LoVo (cell line): ENCODE results near the gene TLR5.

Source experiments
- DNase-seq: peaks from one replicate; pipeline ENCODE4 v3.0.0-alpha.2; 2016; ENCODE audit warnings: low spot score

Gene TLR5

DNA sequence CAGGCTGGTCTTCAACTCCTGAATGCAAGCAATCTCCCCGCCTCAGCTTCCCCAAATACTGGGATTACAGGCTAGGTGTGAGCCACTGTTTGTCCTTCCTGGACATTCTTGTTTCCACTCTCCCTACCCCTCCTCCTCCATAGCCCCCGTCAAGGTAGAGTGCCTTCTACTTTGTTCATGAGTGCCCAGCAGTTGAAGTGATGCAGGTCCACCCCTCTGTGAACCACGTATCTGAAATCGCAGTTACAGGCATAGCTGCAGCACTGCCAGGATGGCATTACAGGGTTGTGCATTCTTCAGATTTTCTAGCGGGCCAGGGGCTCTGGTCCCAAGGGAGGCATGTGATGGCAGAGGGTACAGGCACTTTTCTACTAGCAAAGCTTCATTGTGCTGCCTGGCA is 7.4 kb upstream of the TLR5 start:
- DNase-seq, result no peak

DNA sequence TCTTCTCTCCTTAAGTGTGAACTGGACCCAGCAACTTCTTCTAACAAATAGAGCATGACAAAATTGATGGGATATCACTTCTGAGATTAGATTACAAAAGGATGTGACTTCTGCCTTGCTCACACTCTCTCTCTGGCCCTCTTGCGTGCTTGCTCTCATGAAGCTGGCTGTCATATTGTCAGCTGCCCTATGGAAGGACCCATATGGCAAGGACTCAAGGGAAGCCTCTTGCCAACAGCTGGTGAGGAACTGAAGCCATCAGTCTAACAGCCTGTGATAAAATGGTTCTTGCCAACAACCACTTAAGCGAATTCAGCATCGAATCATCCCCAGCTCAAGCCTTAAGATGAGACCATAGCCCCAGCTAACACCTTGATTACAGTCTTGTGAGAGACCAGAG is 4.8 kb upstream of the TLR5 start:
- no peak for DNase-seq

DNA sequence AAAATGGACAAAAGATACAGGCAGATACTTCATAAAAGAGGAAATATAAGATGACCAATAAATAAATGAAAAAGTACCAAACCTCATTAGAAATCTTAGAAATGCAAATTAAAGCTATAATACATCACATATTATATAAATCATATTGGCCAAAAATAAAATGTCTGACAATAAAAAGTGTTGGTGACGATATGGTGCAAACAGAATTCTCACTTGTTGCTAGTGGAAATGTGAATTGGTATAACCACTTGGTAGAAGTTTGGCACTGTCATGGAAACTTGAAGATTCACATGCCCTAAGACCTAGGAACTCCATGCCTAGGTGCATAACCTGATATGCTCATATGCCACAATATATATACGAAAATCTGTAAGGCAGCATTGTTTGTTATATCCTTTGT is 4.4 kb upstream of the TLR5 start:
- no peak for DNase-seq

DNA sequence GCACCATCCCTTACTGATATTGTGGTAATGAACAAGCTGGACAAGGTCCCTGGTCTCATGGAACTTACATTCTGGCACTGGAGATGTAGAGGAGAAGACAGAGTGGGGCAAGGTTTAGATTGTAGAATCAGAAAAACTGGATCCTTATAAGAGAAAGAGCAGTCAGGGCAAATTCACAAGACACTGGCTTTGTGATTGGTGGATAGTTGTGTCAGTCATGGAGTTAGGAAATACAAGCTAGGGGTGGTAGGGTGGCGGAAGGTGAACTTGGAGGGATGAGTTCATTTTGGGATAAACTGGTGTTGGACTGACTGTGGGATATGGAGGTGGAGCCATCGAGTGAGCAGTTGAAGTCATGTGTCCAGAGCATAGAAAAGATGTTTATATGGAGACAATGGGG is 3.7 kb upstream of the TLR5 start:
- no peak for DNase-seq

GRCh38 chr1:223144914-223145313 is 1.9 kb upstream of the TLR5 start:
- no peak for DNase-seq

DNA sequence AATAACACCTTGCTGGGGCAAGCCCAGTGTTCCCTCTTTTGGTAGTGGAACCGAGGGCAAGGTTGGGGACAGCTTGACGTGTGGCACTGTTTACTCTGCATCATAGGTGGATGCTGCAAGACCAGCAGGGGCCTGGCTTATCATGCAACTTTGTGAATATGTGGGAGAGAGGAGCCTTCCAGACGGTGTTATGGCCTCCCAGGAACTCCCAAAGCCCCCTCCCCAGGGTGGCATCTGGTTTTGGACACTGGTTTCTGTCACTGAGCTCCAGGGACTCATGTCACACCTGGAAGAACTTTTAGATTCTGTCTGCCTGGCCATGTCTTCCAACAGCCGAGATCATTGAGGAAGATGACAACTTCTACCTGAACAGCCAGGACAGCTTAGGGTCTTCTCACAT is 1.4 kb upstream of the TLR5 start:
- no peak for DNase-seq

DNA sequence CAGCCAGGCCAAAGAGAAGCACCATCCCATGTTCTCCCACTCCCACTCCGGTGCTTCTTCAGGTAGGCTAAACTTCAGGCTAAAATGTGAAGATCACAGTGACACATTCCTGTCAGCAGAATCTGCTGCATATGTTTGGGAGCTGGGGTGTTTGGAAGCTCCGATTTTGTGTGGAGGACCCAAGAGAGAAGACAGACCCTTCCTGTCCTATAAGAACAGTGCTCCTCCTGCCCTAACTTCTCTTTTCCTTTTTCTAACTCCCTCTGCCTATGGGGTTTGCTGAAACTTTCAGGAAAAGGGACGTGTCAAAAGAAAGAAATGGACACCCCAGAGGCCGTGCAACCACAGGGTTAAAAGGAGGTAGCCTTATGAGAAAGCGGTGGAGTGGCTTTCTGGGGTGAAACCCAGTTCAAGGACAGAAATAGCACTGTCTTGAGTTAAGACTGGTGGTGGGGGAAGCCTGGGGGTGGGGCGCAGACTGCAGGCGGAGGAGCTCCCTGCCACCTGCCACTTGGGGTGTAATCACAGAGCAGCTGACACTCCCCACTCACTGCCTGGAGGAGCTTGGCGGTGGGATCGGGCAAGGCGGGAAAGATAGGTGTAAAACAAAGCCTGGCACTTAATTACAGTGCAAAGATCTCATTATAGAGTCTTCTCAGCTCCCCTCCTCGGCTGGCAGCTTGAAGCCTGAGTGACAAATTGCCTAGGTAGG is 645 bp upstream of the TLR5 start:
- DNase-seq, result no peak

GRCh38 chr1:223142269-223142668 is 779 bp downstream of the TLR5 start:
- no peak for DNase-seq

DNA sequence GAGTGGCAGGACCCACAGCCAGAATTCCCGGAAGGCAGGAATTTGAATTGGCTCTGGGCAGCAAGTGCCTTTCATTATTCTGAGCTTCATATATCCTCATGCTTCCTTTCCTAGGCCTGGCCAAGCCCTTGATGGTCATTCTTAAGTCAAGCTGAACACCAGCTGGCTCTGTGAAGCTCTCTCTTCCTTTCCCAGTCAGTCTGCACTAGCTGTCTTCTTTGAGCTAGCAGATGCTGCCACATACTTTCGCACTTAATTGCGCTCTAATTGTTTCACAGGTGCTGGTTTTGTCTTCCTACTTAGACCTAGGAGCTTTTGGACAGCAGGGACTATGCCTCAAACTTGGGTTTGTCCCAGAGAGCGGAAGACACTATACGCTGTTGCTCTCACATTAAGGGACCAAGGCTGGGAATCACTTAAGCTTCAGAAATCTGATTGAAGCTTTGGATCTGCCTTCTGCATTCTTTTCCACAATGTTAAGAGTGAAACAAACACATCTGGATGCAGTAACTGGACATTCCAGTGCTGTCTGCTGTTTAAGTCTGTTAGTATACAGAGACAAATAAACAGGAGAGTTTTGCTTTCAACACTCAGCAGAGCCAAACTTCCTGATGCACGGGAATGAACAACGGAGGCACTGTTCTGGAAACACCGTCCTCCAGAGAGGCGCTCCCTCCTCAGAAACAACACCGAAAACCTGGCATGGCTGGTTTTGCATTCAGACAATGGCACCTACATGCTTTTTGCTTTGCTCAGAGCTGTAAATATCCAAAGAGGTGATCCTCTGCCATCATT is 2.2 kb downstream of the TLR5 start:
- DNase-seq, result no peak

GRCh38 chr1:223137455-223138085 is 5.5 kb downstream of the TLR5 start:
- no peak for DNase-seq

GRCh38 chr1:223136086-223136485 is 7.0 kb downstream of the TLR5 start:
- DNase-seq, result no peak

DNA sequence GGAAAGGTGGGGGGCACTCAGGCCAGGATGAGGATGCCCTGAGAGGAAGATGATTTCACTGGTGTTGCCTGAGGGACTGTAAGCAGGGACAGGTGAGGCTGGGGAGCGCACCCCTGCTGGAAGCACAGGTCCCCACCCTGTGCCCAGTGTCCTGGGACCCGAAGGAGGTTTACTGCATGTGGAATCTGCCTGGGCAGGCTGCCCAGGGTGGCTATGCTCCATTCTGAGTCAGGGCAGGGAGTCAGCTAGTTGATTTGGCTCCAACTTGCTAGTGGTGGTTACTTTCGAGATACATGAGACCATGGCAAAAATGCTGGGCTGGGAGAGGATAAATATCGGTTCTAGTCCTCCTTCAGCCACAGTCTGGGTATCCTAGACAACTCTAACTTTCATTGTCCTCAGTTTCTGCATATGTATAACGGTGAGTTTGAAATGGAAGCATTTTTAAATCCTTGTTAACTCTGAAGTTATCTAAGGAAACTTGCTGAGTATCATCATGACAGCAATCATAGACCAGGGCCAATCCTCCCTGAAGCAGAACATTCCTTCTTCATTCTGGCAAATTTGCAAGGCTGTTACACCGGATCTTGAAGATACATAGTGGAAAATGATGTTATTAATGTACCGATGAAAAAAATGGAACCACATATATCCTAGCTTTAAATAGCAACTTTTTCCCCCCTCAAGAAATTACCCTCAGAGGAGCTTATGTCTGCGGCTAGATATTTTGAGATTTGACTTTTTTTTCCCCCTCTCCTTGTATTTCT is 7.7 kb downstream of the TLR5 start:
- DNase-seq, result peak; percentile 31

DNA sequence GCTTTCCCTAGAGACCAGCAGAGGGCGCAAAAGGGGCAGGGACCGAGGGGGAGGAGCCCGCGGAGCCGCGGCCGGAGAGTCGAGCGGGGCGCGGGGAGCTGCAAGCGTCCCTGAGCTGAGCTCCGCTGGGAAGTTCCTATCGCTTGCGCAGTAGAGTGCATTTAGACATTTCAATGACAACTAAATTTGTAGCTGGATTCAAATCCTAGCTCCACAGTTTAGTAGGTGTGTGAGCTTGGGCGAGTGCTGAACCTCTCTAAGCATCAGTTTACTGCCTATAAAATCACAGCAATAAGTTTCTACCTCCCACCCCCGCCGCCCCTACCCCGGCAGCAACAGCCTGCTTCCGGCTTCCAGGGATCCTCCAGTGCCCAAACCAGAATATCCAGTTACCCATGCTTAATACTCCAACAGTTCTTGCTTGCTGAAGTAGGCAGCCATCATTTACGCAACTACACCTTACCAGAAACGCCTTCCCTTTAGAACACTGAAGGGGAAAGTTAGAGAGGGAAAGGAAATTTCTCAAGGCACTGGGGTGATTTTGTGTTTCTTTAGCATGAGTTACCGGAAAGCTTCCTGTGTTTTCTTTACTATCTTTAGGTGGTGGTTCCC is 9.1 kb downstream of the TLR5 start:
- peak; percentile 86 for DNase-seq

- DNase-seq, result no peak
Observed at GRCh38 chr1:223133306-223133823, 9.7 kb downstream of the TLR5 start.

- DNase-seq, result no peak
Observed at GRCh38 chr1:223129229-223129901, 13.7 kb downstream of the TLR5 start.

DNA sequence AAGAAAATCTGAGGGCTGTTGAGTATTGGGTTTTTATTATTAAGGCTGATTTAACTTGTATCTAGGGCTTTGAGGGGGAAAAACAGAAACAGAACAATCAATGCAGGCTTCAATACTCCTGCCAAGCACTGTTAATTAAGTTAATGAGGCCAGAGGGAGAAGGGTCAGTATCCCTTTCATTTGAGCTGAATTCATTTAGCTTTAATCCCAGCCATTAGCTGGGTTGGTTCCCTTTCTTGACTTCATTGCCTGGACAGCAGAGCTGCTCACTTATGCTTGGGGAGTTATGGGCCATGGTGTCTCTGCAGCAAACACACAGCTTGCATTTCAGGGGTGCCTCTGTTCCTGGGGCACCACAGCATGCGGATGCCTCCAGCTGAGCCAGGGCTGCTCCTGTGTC is 16.3 kb downstream of the TLR5 start:
- no peak for DNase-seq

- no peak for DNase-seq
Observed at GRCh38 chr1:223125766-223126165, 17.3 kb downstream of the TLR5 start.

GRCh38 chr1:223123011-223123610 is 19.9 kb downstream of the TLR5 start:
- DNase-seq, result no peak

- DNase-seq, result no peak
Observed at GRCh38 chr1:223118418-223118817, 24.6 kb downstream of the TLR5 start.

DNA sequence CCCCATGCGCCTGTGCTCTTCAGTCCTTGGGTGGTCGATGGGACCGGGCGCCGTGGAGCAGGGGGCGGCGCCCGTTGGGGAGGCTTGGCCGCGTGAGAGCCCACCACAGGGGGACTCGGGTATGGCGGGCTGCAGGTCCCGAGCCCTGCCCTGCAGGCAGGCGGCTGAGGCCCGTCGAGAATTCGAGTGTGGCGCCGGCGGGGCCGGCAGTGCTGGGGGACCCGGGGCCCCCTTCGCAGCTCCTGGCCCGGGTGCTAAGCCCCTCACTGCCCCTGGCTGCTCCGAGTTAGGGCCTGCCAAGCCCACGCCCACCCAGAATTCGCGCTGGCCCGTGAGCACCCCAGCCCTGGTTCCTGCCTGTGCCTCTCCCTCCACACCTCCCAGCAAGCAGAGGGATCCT is 26.1 kb downstream of the TLR5 start:
- DNase-seq, result no peak

GRCh38 chr1:223114871-223115270 is 28.2 kb downstream of the TLR5 start:
- no peak for DNase-seq
